Body of pancreas (tissue), 4 donors: ENCODE measurements around the gene GORASP1.

Experiments
- POLR2A ChIP-seq, 3 donors: fragments of 450-650 bp; IDR thresholded peaks; one replicate each; pipeline ENCODE4 v1.6.1; 2016; ENCODE audit warnings: antibody characterized with exemption in 3 of 3, mild to moderate bottlenecking in 2 of 3
- TF ChIP-seq, protein P1 (sequence below), 7 experiments: fragments of 450-650 bp in 4 of 7; fragments of 200-600 bp in 3 of 7; sonication (generic) in 3 of 7; IDR thresholded peaks; one replicate each; pipeline ENCODE4 v1.5.1; 2016 to 2019; ENCODE audit warnings: antibody characterized with exemption in 7 of 7

DNA sequence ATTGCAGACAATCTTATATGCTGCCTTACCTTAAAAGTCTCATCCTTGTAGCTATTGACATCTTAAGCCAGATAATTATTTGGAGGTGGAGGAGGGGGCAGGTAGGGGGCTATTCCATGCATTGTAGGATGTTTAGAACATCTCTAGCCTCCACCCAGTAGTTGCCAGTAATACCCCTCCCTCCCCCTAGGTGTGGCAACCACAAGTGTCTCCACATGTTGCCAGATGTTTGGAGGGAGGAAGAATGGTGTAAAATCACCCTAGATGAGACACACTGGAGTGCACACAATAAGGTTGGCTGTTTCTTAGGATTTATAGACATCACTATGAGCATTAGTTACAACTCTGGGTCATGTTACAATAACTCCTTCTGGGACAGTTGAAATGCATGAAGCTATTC lies 27.4 kb downstream of the GORASP1 start:
- TF ChIP-seq, protein P1, sequence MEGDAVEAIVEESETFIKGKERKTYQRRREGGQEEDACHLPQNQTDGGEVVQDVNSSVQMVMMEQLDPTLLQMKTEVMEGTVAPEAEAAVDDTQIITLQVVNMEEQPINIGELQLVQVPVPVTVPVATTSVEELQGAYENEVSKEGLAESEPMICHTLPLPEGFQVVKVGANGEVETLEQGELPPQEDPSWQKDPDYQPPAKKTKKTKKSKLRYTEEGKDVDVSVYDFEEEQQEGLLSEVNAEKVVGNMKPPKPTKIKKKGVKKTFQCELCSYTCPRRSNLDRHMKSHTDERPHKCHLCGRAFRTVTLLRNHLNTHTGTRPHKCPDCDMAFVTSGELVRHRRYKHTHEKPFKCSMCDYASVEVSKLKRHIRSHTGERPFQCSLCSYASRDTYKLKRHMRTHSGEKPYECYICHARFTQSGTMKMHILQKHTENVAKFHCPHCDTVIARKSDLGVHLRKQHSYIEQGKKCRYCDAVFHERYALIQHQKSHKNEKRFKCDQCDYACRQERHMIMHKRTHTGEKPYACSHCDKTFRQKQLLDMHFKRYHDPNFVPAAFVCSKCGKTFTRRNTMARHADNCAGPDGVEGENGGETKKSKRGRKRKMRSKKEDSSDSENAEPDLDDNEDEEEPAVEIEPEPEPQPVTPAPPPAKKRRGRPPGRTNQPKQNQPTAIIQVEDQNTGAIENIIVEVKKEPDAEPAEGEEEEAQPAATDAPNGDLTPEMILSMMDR (IDR thresholded peaks at IDR 0.05), result no peak
- no peak for TF ChIP-seq POLR2A (IDR thresholded peaks at IDR 0.05)
